Measurements from ENCODE around the gene FBXO3. TPM values are rescaled to one million over a fixed set of nuclear protein-coding genes. Genes with fewer than 3 reads are reported as not detected.

Gene FBXO3
- polyA plus RNA-seq, 3 donors = 17.5 to 25.2 (median 21.4) TPM

DNA sequence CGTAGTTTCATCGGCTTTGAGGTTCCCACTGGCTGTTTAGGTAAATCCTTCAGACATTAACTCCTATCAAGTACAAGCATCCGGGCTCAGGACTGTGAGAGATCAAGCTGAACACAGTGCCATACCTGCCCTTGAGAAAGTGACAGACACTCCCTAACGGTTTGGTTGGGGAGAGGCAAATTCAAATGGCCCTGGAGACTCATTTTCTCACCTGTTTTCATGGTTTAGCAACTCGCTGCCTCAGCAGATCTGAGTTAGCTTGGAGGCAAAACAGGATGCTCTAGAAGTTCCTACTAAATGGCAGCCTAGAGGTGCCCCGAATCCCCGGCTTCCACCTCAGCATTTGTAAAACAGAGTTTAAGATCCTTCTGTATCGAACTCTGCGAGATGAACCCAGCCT, 3.6 kb upstream of the FBXO3 start:
- Histone ChIP-seq H3K9ac (ENCODE audit: insufficient read depth, low read length, poor library complexity, severe bottlenecking) (no peak overlapping the region), H4K20me1 (ENCODE audit: insufficient read depth, low read length) (peaks cover 3% of the 10 kb centered on the region), H3K79me2 (ENCODE audit: insufficient read depth, low read length) (peaks cover 13% of the 10 kb centered on the region), H2AFZ (ENCODE audit: insufficient read depth, low read depth, low read length, poor library complexity, severe bottlenecking) (no peak overlapping the region), H3K4me1 (ENCODE audit: control insufficient read depth in 1 of 2, insufficient read depth in 2 of 2, low read length in 2 of 2) (peaks cover 15 to 18% of the 10 kb centered on the region in 2 donors), H3K27ac (ENCODE audit: low read depth in 1 of 2, low read length in 2 of 2) (no peak overlapping the region), H3K9me3 (replicated peaks in 1 of 2; ENCODE audit: control insufficient read depth in 1 of 2, insufficient read depth in 1 of 2, low read length in 2 of 2) (no peaks in the 10 kb centered on the region), H3K27me3 (ENCODE audit: control insufficient read depth in 2 of 2, insufficient read depth in 2 of 2, low read length in 2 of 2) (peaks cover 18 to 47% of the 10 kb centered on the region in 2 donors), H3K36me3 (replicated peaks in 1 of 2; ENCODE audit: control insufficient read depth in 1 of 2, insufficient read depth in 2 of 2, low read length in 2 of 2) (no peaks in the 10 kb centered on the region), H3K4me3 (replicated peaks in 1 of 3; ENCODE audit: low read depth in 2 of 3, low read length in 3 of 3) (no peak overlapping the region), H3K4me2 (replicated peaks; ENCODE audit: extremely low read depth, low read length, poor library complexity, severe bottlenecking) (no peak overlapping the region)
- 77% methylated on average over 3 of the region's 9 CpGs for WGBS (ENCODE audit: insufficient coverage)
- H3K27ac Mint-ChIP-seq = no peak overlapping the region
- peaks cover 0 to 6% (median 3%) of the 10 kb centered on the region in 7 donors for H3K9me3 Mint-ChIP-seq
- H3K27me3 Mint-ChIP-seq (ENCODE audit: low read depth in 3 of 3) = peaks cover 28 to 45% (median 39%) of the 10 kb centered on the region in 3 donors
- intact Hi-C loops (cut with micrococcal nuclease) = no loop called here
- no peak for DNase-seq
- H3K36me3 Mint-ChIP-seq = peaks cover 0 to 3% of the 10 kb centered on the region in 2 donors
- TF ChIP-seq, protein P1, sequence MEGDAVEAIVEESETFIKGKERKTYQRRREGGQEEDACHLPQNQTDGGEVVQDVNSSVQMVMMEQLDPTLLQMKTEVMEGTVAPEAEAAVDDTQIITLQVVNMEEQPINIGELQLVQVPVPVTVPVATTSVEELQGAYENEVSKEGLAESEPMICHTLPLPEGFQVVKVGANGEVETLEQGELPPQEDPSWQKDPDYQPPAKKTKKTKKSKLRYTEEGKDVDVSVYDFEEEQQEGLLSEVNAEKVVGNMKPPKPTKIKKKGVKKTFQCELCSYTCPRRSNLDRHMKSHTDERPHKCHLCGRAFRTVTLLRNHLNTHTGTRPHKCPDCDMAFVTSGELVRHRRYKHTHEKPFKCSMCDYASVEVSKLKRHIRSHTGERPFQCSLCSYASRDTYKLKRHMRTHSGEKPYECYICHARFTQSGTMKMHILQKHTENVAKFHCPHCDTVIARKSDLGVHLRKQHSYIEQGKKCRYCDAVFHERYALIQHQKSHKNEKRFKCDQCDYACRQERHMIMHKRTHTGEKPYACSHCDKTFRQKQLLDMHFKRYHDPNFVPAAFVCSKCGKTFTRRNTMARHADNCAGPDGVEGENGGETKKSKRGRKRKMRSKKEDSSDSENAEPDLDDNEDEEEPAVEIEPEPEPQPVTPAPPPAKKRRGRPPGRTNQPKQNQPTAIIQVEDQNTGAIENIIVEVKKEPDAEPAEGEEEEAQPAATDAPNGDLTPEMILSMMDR (IDR thresholded peaks at IDR 0.05) = no peak
- peaks cover 17% of the 10 kb centered on the region for H3K4me1 Mint-ChIP-seq
- no peak overlapping the region for H3K4me3 Mint-ChIP-seq

DNA sequence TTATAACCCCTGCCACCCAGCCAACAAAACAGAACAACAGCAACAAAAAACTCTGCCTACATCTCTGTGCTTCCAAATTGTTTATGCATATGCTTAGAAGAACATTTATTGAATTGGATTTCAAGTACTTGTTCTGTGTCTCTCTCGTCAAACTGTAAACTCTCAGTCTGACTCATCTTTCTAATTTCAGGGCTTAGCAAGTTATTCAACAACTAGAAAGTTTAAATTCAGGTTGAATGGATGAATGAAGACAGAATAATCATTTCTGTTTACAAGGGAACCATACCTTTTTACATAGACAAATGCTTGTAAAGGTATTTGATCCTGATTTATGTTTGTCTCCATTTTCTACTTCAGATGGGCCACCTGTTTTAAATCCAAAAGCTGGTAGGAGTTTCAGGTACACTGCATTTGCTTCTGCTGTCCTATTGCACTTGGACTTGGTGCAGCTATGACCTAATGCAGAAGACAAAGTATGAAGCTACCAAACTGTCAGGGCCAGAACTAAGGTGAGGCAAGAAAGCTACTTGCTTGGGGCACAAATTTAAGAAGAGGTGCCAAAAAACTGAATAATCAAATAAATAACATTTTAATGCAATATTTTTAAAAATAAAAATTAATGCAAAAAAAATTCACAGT, 1.6 kb upstream of the FBXO3 start:
- Histone ChIP-seq H2AFZ (ENCODE audit: insufficient read depth, low read depth, low read length, poor library complexity, severe bottlenecking) (no peak overlapping the region), H3K27ac (ENCODE audit: low read depth in 1 of 2, low read length in 2 of 2) (no peak overlapping the region), H3K79me2 (ENCODE audit: insufficient read depth, low read length) (peaks cover 30% of the 10 kb centered on the region), H3K9ac (ENCODE audit: insufficient read depth, low read length, poor library complexity, severe bottlenecking) (no peak overlapping the region), H3K36me3 (replicated peaks in 1 of 2; ENCODE audit: control insufficient read depth in 1 of 2, insufficient read depth in 2 of 2, low read length in 2 of 2) (no peaks in the 10 kb centered on the region), H3K9me3 (replicated peaks in 1 of 2; ENCODE audit: control insufficient read depth in 1 of 2, insufficient read depth in 1 of 2, low read length in 2 of 2) (no peaks in the 10 kb centered on the region), H3K4me3 (replicated peaks in 1 of 3; ENCODE audit: low read depth in 2 of 3, low read length in 3 of 3) (no peak overlapping the region), H3K4me2 (replicated peaks; ENCODE audit: extremely low read depth, low read length, poor library complexity, severe bottlenecking) (no peak overlapping the region), H4K20me1 (ENCODE audit: insufficient read depth, low read length) (peaks cover 10% of the 10 kb centered on the region), H3K4me1 (ENCODE audit: control insufficient read depth in 1 of 2, insufficient read depth in 2 of 2, low read length in 2 of 2) (peaks cover 18 to 25% of the 10 kb centered on the region in 2 donors), H3K27me3 (ENCODE audit: control insufficient read depth in 2 of 2, insufficient read depth in 2 of 2, low read length in 2 of 2) (peaks cover 18 to 45% of the 10 kb centered on the region in 2 donors)
- no peak for DNase-seq
- Mint-ChIP-seq H3K4me1 (peaks cover 26% of the 10 kb centered on the region), H3K36me3 (peaks cover 0 to 4% of the 10 kb centered on the region in 2 donors), H3K4me3 (peak overlapping the region in 1 of 2 donors; percentile 97), H3K27me3 (ENCODE audit: low read depth in 3 of 3) (peaks cover 24 to 43% (median 39%) of the 10 kb centered on the region in 3 donors), H3K9me3 (peaks cover 0 to 4% (median 2%) of the 10 kb centered on the region in 7 donors), H3K27ac (no peak overlapping the region)
- TF ChIP-seq, protein P1 (IDR thresholded peaks at IDR 0.05) = no peak
- intact Hi-C loops (cut with micrococcal nuclease) = no loop called here
- no CpG with 5 or more reads among the region's 1 CpG for WGBS (ENCODE audit: insufficient coverage)
